Stimulated activated naive CD8-positive, alpha-beta T cell treated with anti-CD3 and anti-CD28 coated beads, Interleukin-15, amount 100 ng/mL, for 72 hours (primary cell): ENCODE results near the gene SRP14.
A peak's percentile ranks its signal among the peaks of the same experiment; 100 is the strongest.
"Not testable (repeated sequence)": the region's sequence is repeated elsewhere in the genome, so short reads cannot be mapped to it uniquely, and the experiment has no call there.

Experiments
- ATAC-seq: fragments of 150-1000 bp; cut with Tn5 transposase; 2 replicates; pipeline ENCODE4 v1.10.0; 2021; ENCODE audit warnings: mild to moderate bottlenecking, moderate library complexity
- DNase-seq, 2 donors: peaks; one replicate each; pipeline ENCODE4 v3.0.0; 2021 to 2022
- H3K27ac Mint-ChIP-seq, 2 donors: one replicate each; pipeline ENCODE4 v1.8.0; 2022; ENCODE audit warnings: mild to moderate bottlenecking in 2 of 2, mixed read lengths in 2 of 2, moderate library complexity in 2 of 2
- H3K27me3 Mint-ChIP-seq: one replicate; pipeline ENCODE4 v1.8.0; 2022; ENCODE audit warnings: mixed read lengths
- H3K4me1 Mint-ChIP-seq: one replicate; pipeline ENCODE4 v1.8.0; 2022; ENCODE audit warnings: mild to moderate bottlenecking, mixed read lengths
- H3K4me3 Mint-ChIP-seq, 2 donors: one replicate each; pipeline ENCODE4 v1.8.0; 2022; ENCODE audit warnings: mild to moderate bottlenecking in 2 of 2, mixed read lengths in 2 of 2, moderate library complexity in 1 of 2
- H3K9me3 Mint-ChIP-seq, 2 donors: one replicate each; pipeline ENCODE4 v1.8.0; 2022; ENCODE audit warnings: mixed read lengths in 2 of 2

The SRP14 gene

GRCh38 chr15:40038638-40039543 is at the start of gene SRP14:
Gene SRP14, minus strand, starts transcription at chr15:40039181. Its CDS starts 65 bp downstream, at chr15:40039116.
- H3K4me1 Mint-ChIP-seq: peaks cover 51% of the 10 kb centered on the region
- peak within 1 kb of the TSS; percentile 95 to 99 for H3K27ac Mint-ChIP-seq
- H3K4me3 Mint-ChIP-seq: peak within 1 kb of the TSS; percentile 98 to 99
- no peaks in the 10 kb centered on the region for H3K9me3 Mint-ChIP-seq
- peak; percentile 87 to 94 for DNase-seq
- H3K27me3 Mint-ChIP-seq: no peaks in the 10 kb centered on the region
- ATAC-seq: peak; percentile 97

GRCh38 chr15:40087991-40088928 is 49.3 kb upstream of the SRP14 start:
- peaks cover 32% of the 10 kb centered on the region for H3K27me3 Mint-ChIP-seq
- no peaks in the 10 kb centered on the region for H3K9me3 Mint-ChIP-seq
- no peak overlapping the region for H3K27ac Mint-ChIP-seq
- peaks cover 40% of the 10 kb centered on the region for H3K4me1 Mint-ChIP-seq
- ATAC-seq (peak; percentile 26), DNase-seq (no peak)
- H3K4me3 Mint-ChIP-seq: no peak overlapping the region

GRCh38 chr15:40087068-40087810 is 48.3 kb upstream of the SRP14 start:
- Mint-ChIP-seq H3K4me3 (no peak overlapping the region), H3K27ac (peak overlapping the region in 1 of 2 donors; percentile 31), H3K27me3 (peaks cover 43% of the 10 kb centered on the region), H3K4me1 (peaks cover 40% of the 10 kb centered on the region), H3K9me3 (no peaks in the 10 kb centered on the region)
- ATAC-seq (no peak), DNase-seq (no peak)

GRCh38 chr15:40085266-40085665 is 46.3 kb upstream of the SRP14 start:
- Mint-ChIP-seq H3K27me3 (peaks cover 52% of the 10 kb centered on the region), H3K4me1 (peaks cover 55% of the 10 kb centered on the region)
- ATAC-seq: no peak

GRCh38 chr15:40084650-40085049 is 45.7 kb upstream of the SRP14 start:
- DNase-seq: no peak
- H3K27ac Mint-ChIP-seq: no peak overlapping the region
- H3K27me3 Mint-ChIP-seq: peaks cover 52% of the 10 kb centered on the region
- H3K9me3 Mint-ChIP-seq: no peaks in the 10 kb centered on the region
- H3K4me1 Mint-ChIP-seq: peaks cover 59% of the 10 kb centered on the region
- ATAC-seq: no peak
- no peak overlapping the region for H3K4me3 Mint-ChIP-seq

More at GRCh38 chr15:40085266-40085665, 46.3 kb upstream of the SRP14 start:
- no peak overlapping the region for H3K27ac Mint-ChIP-seq
- no peaks in the 10 kb centered on the region for H3K9me3 Mint-ChIP-seq
- no peak overlapping the region for H3K4me3 Mint-ChIP-seq
- DNase-seq: no peak

GRCh38 chr15:40082195-40082883 is 43.4 kb upstream of the SRP14 start:
- Mint-ChIP-seq H3K27ac (no peak overlapping the region), H3K9me3 (no peaks in the 10 kb centered on the region), H3K27me3 (peaks cover 52% of the 10 kb centered on the region), H3K4me3 (peak overlapping the region in 1 of 2 donors; percentile 58), H3K4me1 (peaks cover 50% of the 10 kb centered on the region)
- ATAC-seq (peak; percentile 45), DNase-seq (no peak)

- Mint-ChIP-seq H3K27me3 (peaks cover 52% of the 10 kb centered on the region), H3K4me3 (peak overlapping the region; percentile 58 to 74), H3K9me3 (no peaks in the 10 kb centered on the region), H3K4me1 (peaks cover 50% of the 10 kb centered on the region), H3K27ac (peak overlapping the region in 1 of 2 donors; percentile 19)
- ATAC-seq (peak; percentile 72), DNase-seq (no peak)
These were observed 42.8 kb upstream of the SRP14 start for GRCh38 chr15:40081691-40082194.

- DNase-seq: no peak
- H3K9me3 Mint-ChIP-seq: no peaks in the 10 kb centered on the region
- peaks cover 52% of the 10 kb centered on the region for H3K4me1 Mint-ChIP-seq
- H3K27me3 Mint-ChIP-seq: peaks cover 47% of the 10 kb centered on the region
- peak overlapping the region; percentile 47 to 74 for H3K4me3 Mint-ChIP-seq
- no peak for ATAC-seq
- H3K27ac Mint-ChIP-seq: no peak overlapping the region
These were observed 41.9 kb upstream of the SRP14 start for GRCh38 chr15:40080847-40081246.

GRCh38 chr15:40080104-40080503 is 41.1 kb upstream of the SRP14 start:
- no peak for ATAC-seq
- no peak for DNase-seq
- peaks cover 47% of the 10 kb centered on the region for H3K27me3 Mint-ChIP-seq
- H3K4me1 Mint-ChIP-seq: peaks cover 54% of the 10 kb centered on the region
- no peak overlapping the region for H3K27ac Mint-ChIP-seq
- H3K9me3 Mint-ChIP-seq: no peaks in the 10 kb centered on the region
- H3K4me3 Mint-ChIP-seq: no peak overlapping the region

- Mint-ChIP-seq H3K27me3 (peaks cover 41% of the 10 kb centered on the region), H3K27ac (no peak overlapping the region), H3K4me3 (no peak overlapping the region), H3K9me3 (no peaks in the 10 kb centered on the region), H3K4me1 (peaks cover 51% of the 10 kb centered on the region)
- ATAC-seq (no peak), DNase-seq (no peak)
These were observed 40.5 kb upstream of the SRP14 start for GRCh38 chr15:40079456-40079855.

GRCh38 chr15:40075298-40076044 is 36.5 kb upstream of the SRP14 start:
- no peak for DNase-seq
- H3K4me3 Mint-ChIP-seq: no peak overlapping the region
- no peak overlapping the region for H3K27ac Mint-ChIP-seq
- ATAC-seq: no peak
- H3K9me3 Mint-ChIP-seq: no peaks in the 10 kb centered on the region
- H3K27me3 Mint-ChIP-seq: peaks cover 9% of the 10 kb centered on the region
- H3K4me1 Mint-ChIP-seq: peaks cover 34% of the 10 kb centered on the region

GRCh38 chr15:40074656-40075055 is 35.7 kb upstream of the SRP14 start:
- H3K27me3 Mint-ChIP-seq, H3K27ac Mint-ChIP-seq, H3K9me3 Mint-ChIP-seq, ATAC-seq, H3K4me3 Mint-ChIP-seq, DNase-seq: not testable (repeated sequence)
- H3K4me1 Mint-ChIP-seq: peaks cover 34% of the 10 kb centered on the region

- Mint-ChIP-seq H3K4me1 (peaks cover 35% of the 10 kb centered on the region), H3K4me3 (peak overlapping the region; percentile 77 to 82), H3K27ac (peak overlapping the region; percentile 28 to 93)
- H3K27me3 Mint-ChIP-seq, H3K9me3 Mint-ChIP-seq: not testable (repeated sequence)
- DNase-seq (peak in 1 of 2 donors; percentile 50), ATAC-seq (peak; percentile 80)
These were observed 34.9 kb upstream of the SRP14 start for GRCh38 chr15:40073716-40074490.
